DMS 273 (cell line): ENCODE data around the gene NPR1.
"Not testable (repeated sequence)": the region's sequence is repeated elsewhere in the genome, so short reads cannot be mapped to it uniquely, and the experiment has no call there.

Experiments used
- DNase-seq: peaks from one replicate; lab custom pipeline; 2025; ENCODE audit not compliant: unreplicated experiment; lab: John Stamatoyannopoulos, UW

NPR1 gene

DNA sequence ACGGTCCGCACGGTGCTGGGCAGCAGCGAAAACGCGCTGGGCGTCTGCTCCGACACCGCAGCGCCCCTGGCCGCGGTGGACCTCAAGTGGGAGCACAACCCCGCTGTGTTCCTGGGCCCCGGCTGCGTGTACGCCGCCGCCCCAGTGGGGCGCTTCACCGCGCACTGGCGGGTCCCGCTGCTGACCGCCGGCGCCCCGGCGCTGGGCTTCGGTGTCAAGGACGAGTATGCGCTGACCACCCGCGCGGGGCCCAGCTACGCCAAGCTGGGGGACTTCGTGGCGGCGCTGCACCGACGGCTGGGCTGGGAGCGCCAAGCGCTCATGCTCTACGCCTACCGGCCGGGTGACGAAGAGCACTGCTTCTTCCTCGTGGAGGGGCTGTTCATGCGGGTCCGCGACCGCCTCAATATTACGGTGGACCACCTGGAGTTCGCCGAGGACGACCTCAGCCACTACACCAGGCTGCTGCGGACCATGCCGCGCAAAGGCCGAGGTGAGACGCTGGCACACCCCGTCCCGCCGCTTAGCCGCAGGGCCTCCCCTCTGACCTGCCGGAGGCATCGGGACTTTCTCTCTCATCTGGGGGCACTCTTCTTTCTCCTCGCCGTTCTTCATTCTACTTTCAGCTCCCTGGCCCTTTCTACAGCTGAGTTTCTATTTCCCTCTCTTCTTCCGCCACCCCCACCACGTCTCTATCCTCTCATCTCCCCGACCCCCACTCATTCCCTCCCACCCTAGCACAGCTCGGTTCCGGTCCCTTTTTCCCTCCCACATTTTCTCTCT is 1.0 kb downstream of the NPR1 start:
- DNase-seq: peak; percentile 61

DNA sequence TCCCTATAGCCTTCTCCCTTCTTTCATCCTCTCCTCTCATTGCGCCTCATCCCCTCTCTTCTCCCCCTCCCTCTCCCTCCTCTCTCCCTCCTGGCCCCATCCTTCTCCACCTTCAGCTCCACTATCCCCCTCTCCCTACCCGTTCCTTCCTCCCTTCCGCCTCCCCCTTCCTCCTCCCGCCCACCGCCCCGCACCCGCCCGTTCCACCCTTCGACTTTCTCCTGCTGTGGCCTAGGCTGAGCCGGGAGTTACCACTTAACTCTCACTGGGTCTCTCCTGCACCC is 1.6 kb downstream of the NPR1 start:
- no peak for DNase-seq

DNA sequence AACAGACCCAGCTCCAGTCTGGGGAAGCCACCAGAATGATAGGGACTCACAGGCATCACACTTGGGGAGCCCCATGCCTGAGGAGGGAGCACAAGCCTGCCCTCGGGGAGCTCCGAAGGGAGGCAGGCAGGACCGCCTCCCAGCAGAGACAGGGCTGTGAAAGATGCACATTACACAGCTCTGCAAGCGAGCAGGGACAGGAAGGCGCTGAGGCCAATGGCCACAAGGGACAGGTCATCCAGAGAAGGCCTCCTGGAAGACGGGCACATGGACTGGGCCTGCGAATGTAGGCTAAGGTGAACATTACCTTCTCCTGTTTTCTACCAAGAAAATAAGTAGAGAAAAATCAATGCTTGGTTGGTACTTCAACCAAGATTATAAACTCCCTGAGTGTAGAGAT is 4.2 kb downstream of the NPR1 start:
- no peak for DNase-seq

DNA sequence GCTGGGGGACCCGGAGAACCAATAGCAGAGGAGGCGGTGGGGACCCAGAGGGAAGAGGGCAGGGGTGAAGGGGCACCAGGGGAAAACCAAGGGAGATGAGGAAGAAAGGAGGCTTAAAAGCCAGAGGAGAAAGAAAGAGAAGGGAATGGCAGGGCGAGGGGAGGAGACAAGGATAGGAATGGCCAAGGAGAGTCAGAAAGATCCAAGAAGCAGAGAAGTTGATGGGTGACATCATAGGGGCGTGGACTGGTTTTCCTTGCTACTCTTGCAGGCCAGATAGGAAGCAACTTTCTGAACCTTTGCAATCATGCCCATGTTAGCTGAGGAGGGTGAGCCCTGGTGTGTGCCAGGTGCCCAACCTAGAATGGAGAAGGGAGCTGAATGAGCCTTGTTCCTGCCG is 5.4 kb downstream of the NPR1 start:
- no peak for DNase-seq

DNA sequence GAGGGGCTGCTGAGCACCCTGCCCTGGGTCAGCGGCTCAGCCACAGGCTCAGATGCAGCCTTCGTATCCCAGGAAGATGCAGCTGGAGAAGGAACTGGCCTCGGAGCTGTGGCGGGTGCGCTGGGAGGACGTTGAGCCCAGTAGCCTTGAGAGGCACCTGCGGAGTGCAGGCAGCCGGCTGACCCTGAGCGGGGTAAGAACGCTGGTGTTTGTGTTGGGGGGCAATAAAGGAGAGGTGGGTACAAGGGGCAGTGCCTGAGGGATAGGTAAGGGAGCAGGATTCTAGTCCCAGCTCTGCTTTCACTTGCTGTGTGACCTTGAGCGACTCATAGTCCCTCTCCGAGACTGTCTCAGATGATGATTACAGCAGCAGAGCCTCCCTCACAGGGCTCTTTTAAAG is 6.4 kb downstream of the NPR1 start:
- DNase-seq: no peak

- DNase-seq: no peak
Observed at GRCh38 chr1:153685544-153686340, 7.3 kb downstream of the NPR1 start.

GRCh38 chr1:153687346-153688125 is 9.0 kb downstream of the NPR1 start:
- DNase-seq: no peak

- no peak for DNase-seq
Observed at GRCh38 chr1:153688276-153688675, 9.8 kb downstream of the NPR1 start.

DNA sequence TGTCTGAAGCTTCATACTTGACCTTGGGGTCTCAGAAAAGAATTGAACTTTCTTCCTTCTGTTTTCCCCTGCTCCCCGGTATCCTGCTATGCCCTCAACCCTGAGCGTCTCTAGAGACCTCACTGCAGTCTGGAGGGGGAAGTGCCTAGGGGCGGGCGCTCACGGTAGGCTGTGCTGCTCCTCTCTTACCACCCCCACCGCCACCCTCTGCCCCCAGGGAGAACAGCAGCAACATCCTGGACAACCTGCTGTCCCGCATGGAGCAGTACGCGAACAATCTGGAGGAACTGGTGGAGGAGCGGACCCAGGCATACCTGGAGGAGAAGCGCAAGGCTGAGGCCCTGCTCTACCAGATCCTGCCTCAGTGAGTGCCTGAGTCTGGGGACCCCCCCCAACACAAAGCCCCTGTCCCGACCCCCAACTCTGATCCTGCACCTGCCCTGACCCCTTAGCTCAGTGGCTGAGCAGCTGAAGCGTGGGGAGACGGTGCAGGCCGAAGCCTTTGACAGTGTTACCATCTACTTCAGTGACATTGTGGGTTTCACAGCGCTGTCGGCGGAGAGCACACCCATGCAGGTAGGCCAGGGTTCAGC is 10.3 kb downstream of the NPR1 start:
- DNase-seq: no peak

GRCh38 chr1:153693466-153693865 is 15.0 kb downstream of the NPR1 start:
- DNase-seq: no peak

DNA sequence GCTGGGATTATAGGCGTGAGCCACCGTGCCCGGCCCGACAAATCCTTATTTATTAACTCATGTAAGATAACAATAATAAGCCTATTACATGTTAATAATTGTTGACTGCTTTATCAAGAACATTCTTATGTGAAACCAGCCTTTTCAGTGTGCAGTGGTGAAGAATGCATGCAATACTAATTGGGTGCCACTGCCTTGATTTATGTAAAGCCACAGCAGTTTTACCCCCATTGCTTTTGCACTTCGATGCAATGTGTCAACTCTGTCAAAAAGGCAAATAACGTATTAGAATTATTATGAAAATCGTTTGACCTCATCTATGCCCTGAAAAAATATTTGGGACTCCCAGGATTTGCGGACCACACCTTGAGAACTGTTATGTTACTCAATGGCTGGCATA is 18.3 kb downstream of the NPR1 start:
- no peak for DNase-seq

DNA sequence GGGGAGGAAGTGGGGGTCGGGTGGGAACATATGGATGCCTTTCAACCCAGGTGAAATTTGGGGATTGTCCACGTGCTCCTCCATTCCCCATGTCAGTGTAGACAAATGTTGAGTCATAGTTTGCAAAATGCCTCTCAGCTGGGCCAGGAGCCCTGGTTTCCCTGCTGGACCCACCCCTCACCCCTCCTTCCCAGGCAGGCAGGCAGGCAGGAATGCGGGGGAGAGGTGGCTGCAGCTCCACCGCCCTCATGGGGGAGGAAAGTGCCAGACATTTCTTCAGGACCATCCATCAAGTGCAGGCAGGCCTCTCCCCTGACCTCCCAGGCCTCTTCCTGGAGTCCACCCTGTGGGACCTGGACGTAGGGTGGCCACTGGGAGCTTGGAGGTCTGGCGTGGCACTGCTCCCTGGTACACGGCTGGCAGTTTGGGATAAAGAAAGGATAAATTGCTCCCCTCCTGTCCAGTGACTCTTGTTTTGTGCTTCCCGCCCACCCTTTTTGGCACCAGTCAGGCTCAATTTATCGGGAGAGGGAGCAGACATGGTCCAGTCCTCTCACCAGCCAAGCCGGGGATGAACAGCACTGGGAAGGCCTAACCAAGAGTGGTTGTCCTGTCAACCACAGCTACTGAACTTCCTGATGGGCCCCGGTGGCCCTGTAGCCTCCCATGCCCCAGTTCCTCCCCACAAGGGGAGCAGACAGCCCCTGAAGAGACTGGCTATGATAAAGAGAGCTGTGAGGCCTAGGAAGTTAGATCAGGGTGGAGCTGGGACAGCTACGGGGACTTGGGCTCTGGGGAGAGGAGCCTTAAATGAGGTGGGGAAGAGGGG is 18.9 kb downstream of the NPR1 start:
- DNase-seq: peak; percentile 57

GRCh38 chr1:153698020-153698922 is 19.8 kb downstream of the NPR1 start:
- DNase-seq: peak; percentile 92

- no peak for DNase-seq
Observed at GRCh38 chr1:153698923-153699714, 20.6 kb downstream of the NPR1 start.

DNA sequence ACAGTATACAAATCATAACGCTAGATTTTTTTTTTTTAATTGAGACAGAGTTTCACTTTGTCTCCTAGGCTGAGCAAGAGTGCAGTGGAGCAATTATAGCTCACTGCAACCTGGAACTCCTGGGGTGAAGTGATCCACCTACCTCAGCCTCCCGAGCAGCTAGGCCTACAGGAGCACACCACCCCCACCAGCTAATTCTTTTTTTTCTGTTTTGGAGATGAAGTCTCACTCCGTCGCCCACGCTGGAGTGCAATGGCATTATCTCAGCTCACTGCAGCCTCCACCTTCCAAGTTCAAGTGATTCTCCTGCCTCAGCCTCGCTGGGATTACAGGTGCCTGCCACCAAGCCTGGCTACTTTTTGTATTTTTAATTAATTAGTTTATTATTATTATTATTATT is 21.3 kb downstream of the NPR1 start:
- DNase-seq: no peak

- DNase-seq: no peak
Observed at GRCh38 chr1:153705484-153705883, 27.0 kb downstream of the NPR1 start.

DNA sequence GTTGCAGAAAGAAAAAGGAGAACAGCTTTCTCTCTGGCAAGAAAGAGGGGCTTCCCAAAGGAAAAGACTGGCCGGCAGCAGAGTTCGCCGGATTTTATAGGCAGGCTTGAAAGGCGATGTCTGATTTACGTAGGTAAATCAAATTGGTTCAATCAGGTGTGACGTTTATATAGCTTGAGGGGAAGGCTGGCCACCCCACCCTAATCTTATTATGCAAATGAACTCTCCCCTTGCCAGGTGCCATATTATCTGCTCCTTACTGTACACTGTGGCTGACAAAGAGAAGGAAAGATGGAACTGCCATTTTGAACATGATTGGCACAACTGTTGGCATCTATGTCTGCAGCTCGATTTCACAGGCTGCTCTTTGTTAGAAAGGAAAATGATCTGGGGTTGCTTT is 32.5 kb downstream of the NPR1 start:
- DNase-seq: no peak

GRCh38 chr1:153716211-153716610 is 37.7 kb downstream of the NPR1 start:
- DNase-seq: not testable (repeated sequence)

GRCh38 chr1:153717330-153717729 is 38.8 kb downstream of the NPR1 start:
- no peak for DNase-seq
